ENCODE measurements around the gene ATG9A. TPM values are rescaled to one million over a fixed set of nuclear protein-coding genes. Genes with fewer than 3 reads are reported as not detected.

The ATG9A gene
- total and polyA plus RNA-seq, 2 donors (not counting 1 experiment from before 2014, with no cell fraction given), result 41.8 to 65.5 TPM

DNA sequence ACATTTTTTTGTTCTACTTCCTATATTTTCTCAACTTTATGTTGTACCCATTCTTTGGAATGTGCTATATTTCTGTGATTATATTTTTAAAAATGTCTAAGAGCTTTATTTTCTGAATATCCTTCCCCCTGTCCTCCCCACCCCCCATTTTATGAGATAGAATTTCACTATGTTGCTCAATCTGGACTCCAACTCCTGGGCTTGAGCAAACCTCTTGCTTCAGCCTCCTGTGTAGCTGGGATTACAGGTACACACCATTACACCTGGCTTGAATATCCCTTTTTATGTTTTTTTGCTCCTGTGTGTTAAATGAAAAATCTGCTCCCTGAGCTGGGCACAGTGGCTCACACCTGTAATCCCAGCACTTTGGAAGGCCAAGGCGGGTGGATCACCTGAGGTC, 32.0 kb downstream of the ATG9A start:
- no peaks in the 10 kb centered on the region for H3K36me3 ChIP-seq (replicated peaks in 1 of 2; ENCODE audit: control extremely low read depth in 1 of 2, control insufficient read depth in 1 of 2, extremely low read depth in 1 of 2, insufficient read depth in 2 of 2, low read length in 1 of 2)
- H4K20me1 ChIP-seq (ENCODE audit: control insufficient read depth, insufficient read depth, low read length, poor library complexity, severe bottlenecking), result no peaks in the 10 kb centered on the region
- intact Hi-C loops (cut with micrococcal nuclease), result no loop called here
- H3K9me3 ChIP-seq (ENCODE audit: control extremely low read depth in 1 of 3, control insufficient read depth in 2 of 3, insufficient read depth in 1 of 3, low read length in 2 of 3), result no peaks in the 10 kb centered on the region
- no peaks in the 10 kb centered on the region for H3K79me2 ChIP-seq (ENCODE audit: control insufficient read depth, insufficient read depth, low read length)
- ChIA-PET POLR2A (interaction anchor here (0.7 kb wide), 1 partner anchor 9 kb away, joined by 5 read pairs; no protein-coding TSS in a partner anchor), CTCF (interaction anchor here (1.2 kb wide), 1 partner anchor 26 kb away, joined by 3 read pairs; no protein-coding TSS in a partner anchor)
- no peaks in the 10 kb centered on the region for H3K4me1 ChIP-seq (ENCODE audit: control insufficient read depth in 2 of 2, insufficient read depth in 2 of 2, low read length in 2 of 2)
- TF ChIP-seq, protein P1, sequence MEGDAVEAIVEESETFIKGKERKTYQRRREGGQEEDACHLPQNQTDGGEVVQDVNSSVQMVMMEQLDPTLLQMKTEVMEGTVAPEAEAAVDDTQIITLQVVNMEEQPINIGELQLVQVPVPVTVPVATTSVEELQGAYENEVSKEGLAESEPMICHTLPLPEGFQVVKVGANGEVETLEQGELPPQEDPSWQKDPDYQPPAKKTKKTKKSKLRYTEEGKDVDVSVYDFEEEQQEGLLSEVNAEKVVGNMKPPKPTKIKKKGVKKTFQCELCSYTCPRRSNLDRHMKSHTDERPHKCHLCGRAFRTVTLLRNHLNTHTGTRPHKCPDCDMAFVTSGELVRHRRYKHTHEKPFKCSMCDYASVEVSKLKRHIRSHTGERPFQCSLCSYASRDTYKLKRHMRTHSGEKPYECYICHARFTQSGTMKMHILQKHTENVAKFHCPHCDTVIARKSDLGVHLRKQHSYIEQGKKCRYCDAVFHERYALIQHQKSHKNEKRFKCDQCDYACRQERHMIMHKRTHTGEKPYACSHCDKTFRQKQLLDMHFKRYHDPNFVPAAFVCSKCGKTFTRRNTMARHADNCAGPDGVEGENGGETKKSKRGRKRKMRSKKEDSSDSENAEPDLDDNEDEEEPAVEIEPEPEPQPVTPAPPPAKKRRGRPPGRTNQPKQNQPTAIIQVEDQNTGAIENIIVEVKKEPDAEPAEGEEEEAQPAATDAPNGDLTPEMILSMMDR (IDR thresholded peaks at IDR 0.05), result no peak
- TF ChIP-seq EZH2 (IDR thresholded peaks at IDR 0.05; ENCODE audit: borderline replicate concordance, insufficient read depth, low read depth, low read length, poor library complexity, severe bottlenecking), result no peak
- Mint-ChIP-seq H3K27ac (no peak overlapping the region), H3K4me3 (no peak overlapping the region), H3K27me3 (peaks cover 14% of the 10 kb centered on the region), H3K4me1 (no peaks in the 10 kb centered on the region), H3K9me3 (ENCODE audit: insufficient read depth) (no peaks in the 10 kb centered on the region)
- H3K4me2 ChIP-seq (replicated peaks; ENCODE audit: low read depth, low read length, poor library complexity, severe bottlenecking), result no peak overlapping the region
- H3K27ac ChIP-seq (ENCODE audit: low read length in 2 of 2), result no peak overlapping the region
- H3K9ac ChIP-seq (ENCODE audit: low read length), result no peak overlapping the region
- H3K27me3 ChIP-seq (replicated peaks in 1 of 4; ENCODE audit: control extremely low read depth in 1 of 4, control insufficient read depth in 3 of 4, insufficient read depth in 4 of 4, low read length in 3 of 4), result peaks cover 0 to 3% (median 0%) of the 10 kb centered on the region in 4 experiments
- H2AFZ ChIP-seq (ENCODE audit: insufficient read depth, low read depth, low read length, poor library complexity, severe bottlenecking), result no peak overlapping the region
- H3K4me3 ChIP-seq (ENCODE audit: control extremely low read depth in 1 of 5, extremely low read depth in 1 of 5, insufficient read depth in 1 of 5, low read depth in 2 of 5, low read length in 4 of 5), result no peak overlapping the region
- WGBS (ENCODE audit: insufficient coverage), result no CpG with 5 or more reads among the region's 1 CpG
- DNase-seq, result no peak
- ATAC-seq (ENCODE audit: low read depth), result no peak

DNA sequence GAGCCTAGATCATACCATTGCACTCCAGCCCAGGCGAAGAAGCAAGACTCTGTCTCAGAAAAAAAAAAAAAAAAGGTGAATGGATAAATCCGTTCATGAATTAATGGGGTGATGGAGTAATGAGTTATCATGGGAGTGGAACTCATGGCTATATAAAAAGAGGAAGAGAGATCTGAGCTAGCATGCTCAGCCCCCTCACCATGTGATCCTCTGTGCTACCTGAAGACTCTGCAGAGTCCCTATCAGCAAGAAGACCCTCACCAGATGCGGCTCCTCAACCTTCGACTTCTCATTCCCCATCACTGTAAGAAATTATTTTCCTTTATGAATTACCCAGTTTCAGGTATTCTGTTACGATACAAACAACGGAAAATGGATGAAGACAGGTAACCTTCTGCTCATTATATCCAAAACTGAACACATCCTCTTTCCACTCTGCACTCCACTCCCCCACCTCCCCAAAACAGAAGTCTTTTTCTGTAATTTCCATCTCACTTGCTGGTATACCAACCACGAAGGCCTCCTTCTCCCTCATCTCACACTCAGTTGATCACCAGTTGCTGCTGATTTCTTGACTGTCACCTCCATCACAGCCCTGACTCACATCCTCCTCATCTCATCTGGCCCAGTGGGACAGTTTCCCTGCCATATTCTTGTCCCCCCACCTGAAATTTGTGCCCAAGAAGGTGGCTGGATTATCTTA, 42.5 kb downstream of the ATG9A start:
- peaks cover 5% of the 10 kb centered on the region for H4K20me1 ChIP-seq (ENCODE audit: control insufficient read depth, insufficient read depth, low read length, poor library complexity, severe bottlenecking)
- H3K36me3 ChIP-seq (replicated peaks in 1 of 2; ENCODE audit: control extremely low read depth in 1 of 2, control insufficient read depth in 1 of 2, extremely low read depth in 1 of 2, insufficient read depth in 2 of 2, low read length in 1 of 2), result peaks cover 2 to 27% of the 10 kb centered on the region in 2 experiments
- intact Hi-C loops (cut with micrococcal nuclease), result no loop called here
- DNase-seq, result peak; percentile 33
- 63% methylated on average over 5 of the region's 7 CpGs for WGBS (ENCODE audit: insufficient coverage)
- no peak overlapping the region for H3K9ac ChIP-seq (ENCODE audit: low read length)
- no peaks in the 10 kb centered on the region for H3K9me3 ChIP-seq (ENCODE audit: control extremely low read depth in 1 of 3, control insufficient read depth in 2 of 3, insufficient read depth in 1 of 3, low read length in 2 of 3)
- H3K4me3 ChIP-seq (ENCODE audit: control extremely low read depth in 1 of 5, extremely low read depth in 1 of 5, insufficient read depth in 1 of 5, low read depth in 2 of 5, low read length in 4 of 5), result no peak overlapping the region
- H3K4me1 ChIP-seq (ENCODE audit: control insufficient read depth in 2 of 2, insufficient read depth in 2 of 2, low read length in 2 of 2), result peaks cover 7 to 8% of the 10 kb centered on the region in 2 donors
- CTCF ChIA-PET, result no interaction called here
- no peak for TF ChIP-seq EZH2 (IDR thresholded peaks at IDR 0.05; ENCODE audit: borderline replicate concordance, insufficient read depth, low read depth, low read length, poor library complexity, severe bottlenecking)
- TF ChIP-seq, protein P1 (IDR thresholded peaks at IDR 0.05), result no peak
- POLR2A ChIA-PET, result interaction anchor here (0.6 kb wide), 1 partner anchor 20 kb away, joined by 3 read pairs; no protein-coding TSS in a partner anchor
- H3K4me2 ChIP-seq (replicated peaks; ENCODE audit: low read depth, low read length, poor library complexity, severe bottlenecking), result peak overlapping the region; percentile 4
- peak overlapping the region in 1 of 2 donors; percentile 9 for H3K27ac ChIP-seq (ENCODE audit: low read length in 2 of 2)
- no peaks in the 10 kb centered on the region for H3K27me3 Mint-ChIP-seq
- no peaks in the 10 kb centered on the region for H3K9me3 Mint-ChIP-seq (ENCODE audit: insufficient read depth)
- peak overlapping the region; percentile 8 for H3K4me3 Mint-ChIP-seq
- peak overlapping the region; percentile 74 for H3K27ac Mint-ChIP-seq
- no peaks in the 10 kb centered on the region for H3K27me3 ChIP-seq (replicated peaks in 1 of 4; ENCODE audit: control extremely low read depth in 1 of 4, control insufficient read depth in 3 of 4, insufficient read depth in 4 of 4, low read length in 3 of 4)
- no peaks in the 10 kb centered on the region for H3K79me2 ChIP-seq (ENCODE audit: control insufficient read depth, insufficient read depth, low read length)
- peak; percentile 58 for ATAC-seq (ENCODE audit: low read depth)
- no peak overlapping the region for H2AFZ ChIP-seq (ENCODE audit: insufficient read depth, low read depth, low read length, poor library complexity, severe bottlenecking)
- peaks cover 8% of the 10 kb centered on the region for H3K4me1 Mint-ChIP-seq
